ENCODE measurements around the gene SEZ6L. TPM values are rescaled to one million over a fixed set of nuclear protein-coding genes. Genes with fewer than 3 reads are reported as not detected.

The SEZ6L gene
- polyA plus RNA-seq, 1 donor (not counting 4 experiments of a cell fraction or from before 2014, with no cell fraction given): not detected

- dilution Hi-C loops (cut with MboI; ENCODE audit: extremely low pct_ligation_motif_present, low sequenced_read_pairs): no loop called here
Measured at GRCh38 chr22:26185190-26185589, 15.9 kb downstream of the SEZ6L start.

GRCh38 chr22:26188341-26188740 lies 19.1 kb downstream of the SEZ6L start:
- no peak for FAIRE-seq
- no peak overlapping the region for H3K4me3 ChIP-seq (ENCODE audit: control insufficient read depth in 2 of 3, extremely low read depth in 1 of 3, insufficient read depth in 2 of 3, low read depth in 1 of 3, low read length in 3 of 3)
- H3K4me2 ChIP-seq (ENCODE audit: control insufficient read depth, extremely low read depth, insufficient read depth, low read depth, low read length): no peak overlapping the region
- no peak overlapping the region for H2AFZ ChIP-seq (ENCODE audit: control insufficient read depth, low read length)
- dilution Hi-C loops (cut with MboI; ENCODE audit: extremely low pct_ligation_motif_present, low sequenced_read_pairs): no loop called here
- H4K20me1 ChIP-seq (ENCODE audit: control insufficient read depth, extremely low read depth, insufficient read depth, low read length): no peaks in the 10 kb centered on the region
- no peaks in the 10 kb centered on the region for H3K27me3 ChIP-seq (ENCODE audit: control insufficient read depth, extremely low read depth, insufficient read depth, low read length)
- no peak overlapping the region for H3K9ac ChIP-seq (ENCODE audit: control insufficient read depth, extremely low read depth, insufficient read depth, low read length)
- no peaks in the 10 kb centered on the region for H3K79me2 ChIP-seq (ENCODE audit: control insufficient read depth, insufficient read depth, low read length)
- TF ChIP-seq CTCF (optimal IDR thresholded peaks at IDR 0.05 in 1 of 3, IDR thresholded peaks at IDR 0.05 in 1 of 3, conservative IDR thresholded peaks at IDR 0.05 in 1 of 3; ENCODE audit: extremely low read depth in 1 of 3, insufficient read depth in 2 of 3, low read length in 3 of 3): no peak
- TF ChIP-seq EZH2 (IDR thresholded peaks at IDR 0.05; ENCODE audit: low read length): no peak
- H3K27ac ChIP-seq (ENCODE audit: control insufficient read depth, insufficient read depth, low read length): no peak overlapping the region
- H3K36me3 ChIP-seq (ENCODE audit: control insufficient read depth in 2 of 2, extremely low read depth in 1 of 2, insufficient read depth in 2 of 2, low read length in 2 of 2): no peaks in the 10 kb centered on the region
- H3K9me1 ChIP-seq (ENCODE audit: control insufficient read depth, extremely low read depth, insufficient read depth, low read length): no peaks in the 10 kb centered on the region
- no peak for DNase-seq (ENCODE audit: low read depth, low spot score)
- H3K9me3 ChIP-seq (ENCODE audit: control insufficient read depth, low read depth, low read length): no peaks in the 10 kb centered on the region
- no peaks in the 10 kb centered on the region for H3K4me1 ChIP-seq (ENCODE audit: control insufficient read depth, extremely low read depth, insufficient read depth, low read length)

More at GRCh38 chr22:26185190-26185589, 15.9 kb downstream of the SEZ6L start:
- H3K36me3 ChIP-seq (ENCODE audit: control insufficient read depth in 2 of 2, extremely low read depth in 1 of 2, insufficient read depth in 2 of 2, low read length in 2 of 2): no peaks in the 10 kb centered on the region
- no peaks in the 10 kb centered on the region for H3K9me1 ChIP-seq (ENCODE audit: control insufficient read depth, extremely low read depth, insufficient read depth, low read length)
- H3K27me3 ChIP-seq (ENCODE audit: control insufficient read depth, extremely low read depth, insufficient read depth, low read length): no peaks in the 10 kb centered on the region
- H3K4me1 ChIP-seq (ENCODE audit: control insufficient read depth, extremely low read depth, insufficient read depth, low read length): no peaks in the 10 kb centered on the region
- no peak overlapping the region for H3K4me3 ChIP-seq (ENCODE audit: control insufficient read depth in 2 of 3, extremely low read depth in 1 of 3, insufficient read depth in 2 of 3, low read depth in 1 of 3, low read length in 3 of 3)
- no peaks in the 10 kb centered on the region for H3K9me3 ChIP-seq (ENCODE audit: control insufficient read depth, low read depth, low read length)
- H3K4me2 ChIP-seq (ENCODE audit: control insufficient read depth, extremely low read depth, insufficient read depth, low read depth, low read length): no peak overlapping the region
- TF ChIP-seq EZH2 (IDR thresholded peaks at IDR 0.05; ENCODE audit: low read length) (no peak), CTCF (optimal IDR thresholded peaks at IDR 0.05 in 1 of 3, IDR thresholded peaks at IDR 0.05 in 1 of 3, conservative IDR thresholded peaks at IDR 0.05 in 1 of 3; ENCODE audit: extremely low read depth in 1 of 3, insufficient read depth in 2 of 3, low read length in 3 of 3) (no peak)
- no peaks in the 10 kb centered on the region for H3K79me2 ChIP-seq (ENCODE audit: control insufficient read depth, insufficient read depth, low read length)
- H4K20me1 ChIP-seq (ENCODE audit: control insufficient read depth, extremely low read depth, insufficient read depth, low read length): no peaks in the 10 kb centered on the region
- FAIRE-seq (no peak), DNase-seq (ENCODE audit: low read depth, low spot score) (no peak)
- no peak overlapping the region for H3K27ac ChIP-seq (ENCODE audit: control insufficient read depth, insufficient read depth, low read length)
- H3K9ac ChIP-seq (ENCODE audit: control insufficient read depth, extremely low read depth, insufficient read depth, low read length): no peak overlapping the region
- H2AFZ ChIP-seq (ENCODE audit: control insufficient read depth, low read length): no peak overlapping the region
